MM.1S (cell line): ENCODE results near the gene SDK1.

Source experiments
- DNase-seq: peaks from one replicate; pipeline ENCODE4 v3.0.0-alpha.2; 2015
- H2AFZ ChIP-seq: fragments of 300-600 bp; sonication (generic); 2 replicates; pipeline ENCODE4 v1.6.0; 2016; ENCODE audit warnings: antibody characterized with exemption, low read length
- H3F3A ChIP-seq: fragments of 300-600 bp; sonication (generic); 2 replicates; pipeline ENCODE4 v1.6.1; 2016; ENCODE audit warnings: mild to moderate bottlenecking, antibody characterized with exemption, low read length, moderate library complexity, mixed read lengths; ENCODE audit not compliant: insufficient read depth
- H3K27ac ChIP-seq: fragments of 300-600 bp; sonication (generic); 2 replicates; pipeline ENCODE4 v1.5.1; 2016; ENCODE audit warnings: mild to moderate bottlenecking, low read length
- H3K27me3 ChIP-seq: fragments of 300-600 bp; sonication (generic); replicated peaks from 2 replicates; pipeline ENCODE4 v1.6.0; 2016; ENCODE audit warnings: low read length; ENCODE audit not compliant: insufficient read depth
- H3K36me3 ChIP-seq: fragments of 300-600 bp; sonication (generic); replicated peaks from 2 replicates; pipeline ENCODE4 v1.6.1; 2016; ENCODE audit warnings: mild to moderate bottlenecking, low read length, mixed read lengths; ENCODE audit not compliant: insufficient read depth
- H3K4me1 ChIP-seq: fragments of 300-600 bp; sonication (generic); 2 replicates; pipeline ENCODE4 v1.6.1; 2016; ENCODE audit warnings: low read length, mixed read lengths
- H3K4me2 ChIP-seq: fragments of 300-600 bp; sonication (generic); 2 replicates; pipeline ENCODE4 v1.6.0; 2016; ENCODE audit warnings: low read depth, low read length
- H3K4me3 ChIP-seq: fragments of 300-600 bp; sonication (generic); 2 replicates; pipeline ENCODE4 v1.5.1; 2016; ENCODE audit warnings: low read length, mixed read lengths
- H3K79me2 ChIP-seq: fragments of 300-600 bp; sonication (generic); 2 replicates; pipeline ENCODE4 v1.6.1; 2016; ENCODE audit warnings: mixed run types, low read length, mixed read lengths
- H3K9ac ChIP-seq: fragments of 300-600 bp; sonication (generic); 2 replicates; pipeline ENCODE4 v1.6.1; 2016; ENCODE audit warnings: low read length, mixed read lengths
- H3K9me2 ChIP-seq: fragments of 300-600 bp; sonication (generic); replicated peaks from 2 replicates; pipeline ENCODE4 v1.6.1; 2016; ENCODE audit warnings: mild to moderate bottlenecking, low read length, mixed read lengths; ENCODE audit not compliant: insufficient read depth
- H3K9me3 ChIP-seq: fragments of 300-600 bp; sonication (generic); replicated peaks from 2 replicates; pipeline ENCODE4 v1.6.1; 2016; ENCODE audit warnings: mild to moderate bottlenecking, low read length, mixed read lengths; ENCODE audit not compliant: insufficient read depth
- H4K20me1 ChIP-seq: fragments of 300-600 bp; sonication (generic); 2 replicates; pipeline ENCODE4 v1.6.1; 2016; ENCODE audit warnings: mild to moderate bottlenecking, low read length, moderate library complexity, mixed read lengths; ENCODE audit not compliant: insufficient read depth
- CTCF ChIP-seq: fragments of 300-600 bp; sonication (generic); IDR thresholded peaks from 2 replicates; pipeline ENCODE4 v1.5.1; 2016; ENCODE audit warnings: antibody characterized with exemption, low read length, mixed read lengths
- EZH2 ChIP-seq: fragments of 300-600 bp; sonication (generic); optimal IDR thresholded peaks from 2 replicates; pipeline ENCODE3; 2017; ENCODE audit warnings: low read depth, mild to moderate bottlenecking, antibody characterized with exemption, low read length, mixed read lengths
- EZH2phosphoT487 ChIP-seq: fragments of 300-600 bp; sonication (generic); IDR thresholded peaks from 2 replicates; pipeline ENCODE4 v1.6.1; 2018; ENCODE audit warnings: antibody characterized with exemption, low read length

SDK1 gene

DNA sequence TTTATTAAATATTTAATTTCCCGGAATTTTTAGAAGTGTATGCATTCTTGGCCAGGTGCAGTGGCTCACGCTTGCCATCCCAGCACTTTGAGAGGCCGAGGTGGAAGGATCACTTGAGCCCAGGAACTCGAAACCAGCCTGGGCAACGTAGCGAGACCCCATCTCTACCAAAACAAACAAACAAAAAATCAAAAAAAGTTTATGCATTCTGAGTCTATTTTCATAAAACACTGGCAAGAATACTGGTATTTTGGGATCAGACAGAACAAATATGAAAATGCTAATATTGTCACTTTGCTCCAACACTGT is 940.2 kb downstream of the SDK1 start:
- Histone ChIP-seq H3K4me3 (no peak overlapping the region), H3K4me2 (no peak overlapping the region), H3K9me3 (no peaks in the 10 kb centered on the region), H3K4me1 (no peaks in the 10 kb centered on the region), H2AFZ (no peak overlapping the region), H4K20me1 (no peaks in the 10 kb centered on the region), H3F3A (no peaks in the 10 kb centered on the region), H3K27me3 (no peaks in the 10 kb centered on the region), H3K27ac (no peak overlapping the region), H3K9me2 (no peaks in the 10 kb centered on the region), H3K79me2 (no peaks in the 10 kb centered on the region), H3K9ac (no peak overlapping the region), H3K36me3 (no peaks in the 10 kb centered on the region)
- DNase-seq, result no peak
- TF ChIP-seq CTCF, result no peak
- TF ChIP-seq EZH2phosphoT487, result no peak
- no peak for TF ChIP-seq EZH2

DNA sequence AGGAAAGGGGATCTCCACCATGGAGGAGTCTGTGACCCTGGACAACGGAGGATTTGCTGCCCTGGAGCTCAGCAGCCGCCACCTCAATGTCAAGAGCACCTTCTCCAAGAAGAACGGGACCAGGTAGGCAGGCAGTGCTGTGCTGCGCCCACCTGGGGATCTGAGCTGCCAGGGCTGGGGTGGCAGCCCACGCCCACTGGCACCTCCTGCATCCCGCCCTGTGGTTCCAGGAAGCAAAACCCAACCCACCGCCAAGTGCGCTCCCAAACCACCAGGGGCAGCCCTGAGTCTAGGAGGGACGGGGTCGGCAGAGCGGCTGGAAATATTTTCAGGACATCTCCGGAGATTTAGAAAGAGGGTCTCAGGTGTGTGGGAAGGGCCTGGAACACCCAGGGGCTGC is 940.7 kb downstream of the SDK1 start:
- Histone ChIP-seq H3F3A (no peaks in the 10 kb centered on the region), H3K79me2 (no peaks in the 10 kb centered on the region), H3K36me3 (no peaks in the 10 kb centered on the region), H3K27me3 (no peaks in the 10 kb centered on the region), H3K4me2 (no peak overlapping the region), H3K9ac (no peak overlapping the region), H2AFZ (no peak overlapping the region), H3K9me3 (no peaks in the 10 kb centered on the region), H3K4me1 (no peaks in the 10 kb centered on the region), H3K4me3 (no peak overlapping the region), H3K27ac (no peak overlapping the region), H4K20me1 (no peaks in the 10 kb centered on the region), H3K9me2 (no peaks in the 10 kb centered on the region)
- DNase-seq, result no peak
- TF ChIP-seq CTCF, result no peak
- TF ChIP-seq EZH2phosphoT487, result no peak
- no peak for TF ChIP-seq EZH2

DNA sequence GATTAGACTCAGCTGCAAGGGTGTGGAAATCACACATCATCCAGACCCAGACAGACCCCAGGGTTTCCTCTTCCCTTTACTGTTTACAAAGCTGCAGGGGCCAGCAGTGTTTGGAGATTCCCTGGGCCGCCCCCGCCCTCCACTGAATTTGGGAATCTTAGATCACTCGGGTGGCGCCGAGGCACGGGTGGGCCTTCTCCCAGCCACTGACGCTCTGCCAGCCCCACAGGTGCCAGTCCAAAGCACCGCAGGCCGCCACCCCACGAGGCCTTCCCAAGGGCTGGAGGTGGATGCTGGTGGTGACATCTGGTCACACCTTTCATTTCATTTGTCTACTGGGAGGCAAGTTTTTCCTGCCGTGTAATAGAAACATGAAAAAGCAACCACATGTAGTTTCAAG is 941.7 kb downstream of the SDK1 start:
- Histone ChIP-seq H3K27me3 (no peaks in the 10 kb centered on the region), H3K9me2 (no peaks in the 10 kb centered on the region), H3K4me2 (no peak overlapping the region), H3F3A (no peaks in the 10 kb centered on the region), H3K36me3 (no peaks in the 10 kb centered on the region), H3K27ac (no peak overlapping the region), H3K9ac (no peak overlapping the region), H2AFZ (no peak overlapping the region), H3K4me3 (no peak overlapping the region), H3K79me2 (no peaks in the 10 kb centered on the region), H3K4me1 (no peaks in the 10 kb centered on the region), H4K20me1 (no peaks in the 10 kb centered on the region), H3K9me3 (no peaks in the 10 kb centered on the region)
- TF ChIP-seq EZH2phosphoT487 (no peak), CTCF (no peak), EZH2 (no peak)
- DNase-seq, result no peak

GRCh38 chr7:4244041-4244440 is 943.0 kb downstream of the SDK1 start:
- Histone ChIP-seq H3F3A (no peaks in the 10 kb centered on the region), H3K4me1 (no peaks in the 10 kb centered on the region), H3K4me3 (no peak overlapping the region), H4K20me1 (no peaks in the 10 kb centered on the region), H3K79me2 (no peaks in the 10 kb centered on the region), H3K27me3 (no peaks in the 10 kb centered on the region), H3K4me2 (no peak overlapping the region), H2AFZ (no peak overlapping the region), H3K9me2 (no peaks in the 10 kb centered on the region), H3K9me3 (no peaks in the 10 kb centered on the region), H3K27ac (no peak overlapping the region), H3K9ac (no peak overlapping the region), H3K36me3 (no peaks in the 10 kb centered on the region)
- TF ChIP-seq CTCF (no peak), EZH2 (no peak), EZH2phosphoT487 (no peak)
- DNase-seq, result no peak
